ENCODE results near the gene LITAF. TPM values are rescaled to one million over a fixed set of nuclear protein-coding genes. Genes with fewer than 3 reads are reported as not detected.

LITAF gene
- total RNA-seq, 1 donor from 2014 or later, result 70.9 TPM

- H3K36me3 Mint-ChIP-seq (ENCODE audit: low read depth, unreplicated experiment), result no peaks in the 10 kb centered on the region
- no peak overlapping the region for H3K27ac Mint-ChIP-seq (ENCODE audit: unreplicated experiment)
- peaks cover 3% of the 10 kb centered on the region for H3K27me3 Mint-ChIP-seq (ENCODE audit: unreplicated experiment)
These were observed 31.5 kb upstream of the LITAF start for GRCh38 chr16:11618107-11618717.

GRCh38 chr16:11615748-11616447 lies 29.2 kb upstream of the LITAF start:
- Mint-ChIP-seq H3K4me1 (ENCODE audit: unreplicated experiment) (no peaks in the 10 kb centered on the region), H3K27ac (ENCODE audit: unreplicated experiment) (no peak overlapping the region), H3K27me3 (ENCODE audit: unreplicated experiment) (peaks cover 3% of the 10 kb centered on the region), H3K9me3 (ENCODE audit: unreplicated experiment) (no peaks in the 10 kb centered on the region), H3K4me3 (ENCODE audit: unreplicated experiment) (no peak overlapping the region), H3K36me3 (ENCODE audit: low read depth, unreplicated experiment) (no peaks in the 10 kb centered on the region)
- TF ChIP-seq CTCF (IDR thresholded peaks at IDR 0.05; ENCODE audit: unreplicated experiment), result no peak
- no peak for DNase-seq (ENCODE audit: low spot score)

More at GRCh38 chr16:11618107-11618717, 31.5 kb upstream of the LITAF start:
- H3K9me3 Mint-ChIP-seq (ENCODE audit: unreplicated experiment), result no peaks in the 10 kb centered on the region
- TF ChIP-seq CTCF (IDR thresholded peaks at IDR 0.05; ENCODE audit: unreplicated experiment), result no peak
- H3K4me1 Mint-ChIP-seq (ENCODE audit: unreplicated experiment), result no peaks in the 10 kb centered on the region
- no peak for DNase-seq (ENCODE audit: low spot score)
- H3K4me3 Mint-ChIP-seq (ENCODE audit: unreplicated experiment), result no peak overlapping the region

- Mint-ChIP-seq H3K4me1 (ENCODE audit: unreplicated experiment) (no peaks in the 10 kb centered on the region), H3K36me3 (ENCODE audit: low read depth, unreplicated experiment) (no peaks in the 10 kb centered on the region), H3K4me3 (ENCODE audit: unreplicated experiment) (no peak overlapping the region), H3K9me3 (ENCODE audit: unreplicated experiment) (no peaks in the 10 kb centered on the region), H3K27me3 (ENCODE audit: unreplicated experiment) (peaks cover 5% of the 10 kb centered on the region), H3K27ac (ENCODE audit: unreplicated experiment) (no peak overlapping the region)
- DNase-seq (ENCODE audit: low spot score), result no peak
- TF ChIP-seq CTCF (IDR thresholded peaks at IDR 0.05; ENCODE audit: unreplicated experiment), result no peak
These were observed 28.0 kb upstream of the LITAF start for GRCh38 chr16:11614587-11615175.

GRCh38 chr16:11613381-11614303 lies 26.9 kb upstream of the LITAF start:
- H3K27ac Mint-ChIP-seq (ENCODE audit: unreplicated experiment), result no peak overlapping the region

More at GRCh38 chr16:11613381-11614303, 26.9 kb upstream of the LITAF start:
- Mint-ChIP-seq H3K27me3 (ENCODE audit: unreplicated experiment) (peaks cover 7% of the 10 kb centered on the region), H3K4me1 (ENCODE audit: unreplicated experiment) (no peaks in the 10 kb centered on the region), H3K4me3 (ENCODE audit: unreplicated experiment) (no peak overlapping the region), H3K9me3 (ENCODE audit: unreplicated experiment) (no peaks in the 10 kb centered on the region), H3K36me3 (ENCODE audit: low read depth, unreplicated experiment) (no peaks in the 10 kb centered on the region)
- no peak for DNase-seq (ENCODE audit: low spot score)
- no peak for TF ChIP-seq CTCF (IDR thresholded peaks at IDR 0.05; ENCODE audit: unreplicated experiment)
